AG04449 (cell line): ENCODE data around the gene MS4A5.

Experiments
- CTCF ChIA-PET: fragments of 350-600 bp; formaldehyde crosslinking; extraction: SDS; loops from one replicate; lab custom pipeline; 2021; ENCODE audit warnings: antibody characterized with exemption; lab: Yijun Ruan, JAX
- POLR2A ChIA-PET: fragments of 400-600, 350-600 bp; formaldehyde crosslinking; extraction: SDS; loops from one replicate; lab custom pipeline; 2020; ENCODE audit warnings: antibody characterized with exemption, inconsistent platforms; lab: Yijun Ruan, JAX
- DNase-seq: peaks from one replicate; pipeline ENCODE4 v3.0.0-alpha.2; 2010; ENCODE audit warnings: low read depth, low spot score
- H3K4me3 ChIP-seq: 2 replicates; pipeline ENCODE4 v1.5.1; 2011; ENCODE audit warnings: low read depth, mild to moderate bottlenecking, control low read depth, low read length
- CTCF ChIP-seq: IDR thresholded peaks from one replicate; pipeline ENCODE4 v1.5.1; 2011; ENCODE audit warnings: mild to moderate bottlenecking, moderate library complexity, low read length, control low read depth, inconsistent platforms; ENCODE audit not compliant: insufficient read depth; ENCODE audit errors: missing control alignments

Gene MS4A5

GRCh38 chr11:60429272-60429671 lies at the start of gene MS4A5:
MS4A5 (plus strand) TSS chr11:60429572; CDS start chr11:60429675, 103 bp downstream.
- POLR2A ChIA-PET = no interaction called here
- CTCF ChIA-PET = no interaction called here

GRCh38 chr11:60389279-60389910 lies 40.0 kb upstream of the MS4A5 start:
- no peak for TF ChIP-seq CTCF
- ChIA-PET POLR2A (no interaction called here), CTCF (no interaction called here)
- DNase-seq = no peak
- no peak overlapping the region for H3K4me3 ChIP-seq

More at GRCh38 chr11:60429272-60429671, at the start of gene MS4A5:
- no peak for DNase-seq
- H3K4me3 ChIP-seq = no peak within 1 kb of the TSS
- no peak for TF ChIP-seq CTCF

- ChIA-PET POLR2A (no interaction called here), CTCF (no interaction called here)
- no peak for TF ChIP-seq CTCF
- no peak for DNase-seq
- H3K4me3 ChIP-seq = no peak overlapping the region
Observed at GRCh38 chr11:60390419-60390818, 39.0 kb upstream of the MS4A5 start.

GRCh38 chr11:60392361-60392760 lies 37.0 kb upstream of the MS4A5 start:
- DNase-seq = no peak
- no peak overlapping the region for H3K4me3 ChIP-seq
- TF ChIP-seq CTCF = no peak
- ChIA-PET CTCF (no interaction called here), POLR2A (no interaction called here)

GRCh38 chr11:60393016-60393415 lies 36.4 kb upstream of the MS4A5 start:
- TF ChIP-seq CTCF = no peak
- no peak for DNase-seq
- H3K4me3 ChIP-seq = no peak overlapping the region
- ChIA-PET CTCF (no interaction called here), POLR2A (no interaction called here)

- no peak overlapping the region for H3K4me3 ChIP-seq
- ChIA-PET CTCF (no interaction called here), POLR2A (no interaction called here)
- DNase-seq = no peak
- no peak for TF ChIP-seq CTCF
Observed at GRCh38 chr11:60394666-60395380, 34.5 kb upstream of the MS4A5 start.
